Posterior cingulate gyrus (tissue), 11 donors: Measurements from ENCODE around the gene SLC16A3.

ENCODE experiments used
- DNase-seq, 10 donors: peaks; one replicate each; pipeline versions ENCODE4 v3.0.0 to v3.0.0-alpha.2; 2020 to 2021; ENCODE audit warnings: mixed read lengths in 3 of 10
- intact Hi-C: fragments of 100-400 bp; cut with DNase I; formaldehyde crosslinking; loops from one replicate; pipeline ENCODE4 v1.15.1; 2023

Gene SLC16A3

DNA sequence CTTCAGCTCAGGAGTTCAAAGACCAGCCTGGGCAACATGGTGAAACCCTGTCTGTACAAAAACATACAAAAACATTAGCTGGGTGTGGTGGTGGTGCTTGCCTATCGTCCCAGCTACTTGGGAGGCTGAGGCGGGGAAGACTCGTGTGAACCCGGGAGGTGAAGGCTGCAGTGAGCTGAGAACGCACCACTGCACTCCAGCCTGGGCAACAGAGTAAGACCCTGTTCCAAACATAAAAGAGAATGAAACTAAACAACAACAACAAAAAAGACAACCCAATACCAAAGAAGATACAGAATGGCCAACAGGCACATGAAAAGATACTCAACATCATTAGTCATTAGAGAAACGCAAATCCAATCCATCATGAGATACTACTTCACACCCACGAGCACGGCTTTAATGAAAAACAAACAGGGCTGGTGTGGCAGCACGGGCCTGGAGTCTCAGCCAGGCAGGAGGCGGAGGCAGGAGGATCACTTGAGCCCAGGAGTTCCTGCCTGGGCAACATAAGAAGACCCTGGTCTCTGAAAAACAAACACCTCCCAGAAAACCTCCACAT lies 7.4 kb upstream of the SLC16A3 start:
- intact Hi-C loops: no loop called here
- DNase-seq: no peak

- intact Hi-C loops: no loop called here
- no peak for DNase-seq
These were observed 6.0 kb upstream of the SLC16A3 start for GRCh38 chr17:82222816-82223215.

GRCh38 chr17:82223517-82223916 lies 5.3 kb upstream of the SLC16A3 start:
- no peak for DNase-seq
- intact Hi-C loops: no loop called here

DNA sequence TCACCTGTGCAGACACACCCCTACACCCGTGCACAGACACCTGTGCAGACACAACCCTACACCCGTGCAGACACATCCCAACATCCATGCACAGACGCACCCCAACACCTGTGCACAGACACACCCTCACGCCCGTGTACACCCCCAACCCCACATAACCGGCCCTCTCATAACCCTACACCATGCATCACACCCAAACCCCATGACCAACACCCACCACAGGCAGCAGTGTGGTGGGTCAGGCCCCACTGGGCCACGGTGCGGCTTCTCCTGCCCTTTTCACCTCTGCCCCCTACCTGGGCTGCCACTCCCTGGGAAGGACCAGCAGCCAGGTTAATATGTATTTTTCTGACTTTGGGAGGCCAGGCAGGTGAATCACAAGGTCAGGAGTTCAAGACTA lies 4.2 kb upstream of the SLC16A3 start:
- DNase-seq: no peak
- intact Hi-C loops: no loop called here

- peak in 1 of 10 donors; percentile 69 for DNase-seq
- intact Hi-C loops: no loop called here
These were observed 3.3 kb upstream of the SLC16A3 start for GRCh38 chr17:82225368-82226029.

DNA sequence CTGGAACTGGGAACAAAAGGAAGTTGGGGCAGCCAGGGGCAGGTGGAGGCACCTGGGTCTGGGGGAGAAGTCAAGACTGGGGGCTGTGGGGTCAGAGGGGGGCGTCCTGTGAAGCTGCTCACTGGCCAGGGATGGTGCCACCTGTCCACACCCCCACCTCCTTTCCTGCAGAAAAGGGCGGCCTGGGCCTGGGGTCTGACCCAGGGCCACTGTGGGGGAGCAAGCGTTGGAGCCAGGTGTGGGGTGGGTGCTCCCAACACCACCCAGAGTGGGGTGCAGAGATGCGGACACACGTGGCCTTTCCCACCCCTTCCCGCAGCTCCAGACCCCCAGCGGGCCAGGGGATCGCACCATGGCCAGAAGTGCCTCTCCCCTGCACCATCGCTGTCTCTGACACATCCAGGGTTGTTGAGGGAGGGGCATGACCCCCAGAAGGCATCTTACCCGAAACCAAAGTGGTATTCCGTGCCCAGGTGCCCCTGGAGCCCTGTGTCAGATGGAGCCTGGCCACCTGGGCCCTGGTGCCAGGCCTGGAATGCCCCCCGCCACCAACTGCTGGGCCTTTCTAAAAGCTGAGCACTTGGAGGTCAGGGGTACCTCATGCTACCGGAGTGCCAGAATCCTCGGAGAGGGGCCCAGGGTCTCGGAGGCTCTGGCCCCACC lies 2.6 kb upstream of the SLC16A3 start:
- DNase-seq: no peak
- intact Hi-C loops: no loop called here

GRCh38 chr17:82226809-82227628 lies 1.8 kb upstream of the SLC16A3 start:
- DNase-seq: peak in 1 of 10 donors; percentile 76
- intact Hi-C loops: no loop called here

- intact Hi-C loops: no loop called here
- no peak for DNase-seq
These were observed 1.1 kb upstream of the SLC16A3 start for GRCh38 chr17:82227629-82228277.

GRCh38 chr17:82228278-82228841 lies 482 bp upstream of the SLC16A3 start:
- intact Hi-C loops: no loop called here
- peak in 1 of 10 donors; percentile 77 for DNase-seq

DNA sequence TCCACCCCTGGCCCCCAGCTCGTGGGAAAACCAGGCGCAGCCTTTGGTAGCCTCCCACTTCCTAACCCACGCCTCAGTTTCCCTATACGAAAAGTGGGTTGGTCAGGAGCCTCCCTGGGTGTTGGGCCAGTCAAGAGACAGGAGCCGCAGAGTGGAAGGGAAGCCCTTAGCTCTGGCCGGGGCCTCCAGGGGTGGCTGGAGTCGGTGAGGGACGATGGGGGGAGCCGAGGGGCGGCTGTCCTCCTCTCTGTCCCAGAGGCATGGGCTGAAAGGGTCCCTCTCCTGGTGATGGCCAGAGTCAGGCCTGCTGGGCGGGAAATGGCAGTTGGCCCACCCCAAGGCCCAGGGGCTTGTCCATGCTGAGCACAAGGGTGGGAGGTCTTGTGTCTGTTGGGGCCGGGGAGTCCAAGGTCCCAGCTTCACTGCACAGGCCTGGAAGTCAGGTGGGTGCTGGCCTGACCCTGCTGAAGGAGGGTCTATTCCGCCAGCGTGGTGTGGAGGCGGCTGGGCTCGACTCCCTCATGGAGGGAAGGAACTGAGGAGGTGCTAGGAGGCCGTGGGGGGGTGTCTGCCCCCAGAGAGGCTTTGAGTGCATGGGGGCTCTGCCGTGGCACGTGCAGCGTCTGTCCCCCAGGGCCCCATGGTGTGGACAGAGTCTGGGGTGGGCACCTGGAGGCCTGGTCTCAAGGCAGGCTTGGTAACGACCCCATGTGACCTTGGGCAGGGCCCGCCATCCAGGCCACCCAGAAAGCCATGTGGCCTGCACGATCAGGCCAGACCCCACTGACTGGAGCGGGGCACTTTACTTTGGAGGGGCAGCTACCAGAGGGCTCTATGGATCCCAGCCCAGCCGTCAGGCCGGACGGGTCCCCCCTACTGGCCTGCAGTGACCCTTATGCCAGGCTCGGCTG lies 1.1 kb downstream of the SLC16A3 start:
- DNase-seq: peak in 2 of 10 donors; percentile 70 to 84
- intact Hi-C loops: no loop called here

GRCh38 chr17:82230609-82231311 lies 1.9 kb downstream of the SLC16A3 start:
- peak in 7 of 10 donors; percentile 46 to 95 (median 70) for DNase-seq
- intact Hi-C loops: no loop called here

DNA sequence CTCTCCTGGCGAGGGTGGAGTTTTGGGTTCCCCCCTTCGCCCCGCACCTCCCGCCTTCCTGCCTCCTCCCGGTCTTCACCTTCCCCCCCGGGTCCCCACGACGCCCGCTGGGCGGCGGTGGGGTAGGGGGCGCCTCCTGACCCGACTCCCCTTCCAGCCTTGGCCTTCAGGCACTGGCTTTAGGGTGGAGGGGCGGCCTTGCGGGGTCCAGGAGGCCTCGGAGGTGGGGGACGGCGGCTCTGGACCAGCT lies 2.4 kb downstream of the SLC16A3 start:
- intact Hi-C loops: no loop called here

GRCh38 chr17:82231562-82232321 lies 2.9 kb downstream of the SLC16A3 start:
- DNase-seq: peak in 3 of 10 donors; percentile 52 to 93 (median 78)

More for the DNA sequence above, 2.4 kb downstream of the SLC16A3 start:
- DNase-seq: no peak

DNA sequence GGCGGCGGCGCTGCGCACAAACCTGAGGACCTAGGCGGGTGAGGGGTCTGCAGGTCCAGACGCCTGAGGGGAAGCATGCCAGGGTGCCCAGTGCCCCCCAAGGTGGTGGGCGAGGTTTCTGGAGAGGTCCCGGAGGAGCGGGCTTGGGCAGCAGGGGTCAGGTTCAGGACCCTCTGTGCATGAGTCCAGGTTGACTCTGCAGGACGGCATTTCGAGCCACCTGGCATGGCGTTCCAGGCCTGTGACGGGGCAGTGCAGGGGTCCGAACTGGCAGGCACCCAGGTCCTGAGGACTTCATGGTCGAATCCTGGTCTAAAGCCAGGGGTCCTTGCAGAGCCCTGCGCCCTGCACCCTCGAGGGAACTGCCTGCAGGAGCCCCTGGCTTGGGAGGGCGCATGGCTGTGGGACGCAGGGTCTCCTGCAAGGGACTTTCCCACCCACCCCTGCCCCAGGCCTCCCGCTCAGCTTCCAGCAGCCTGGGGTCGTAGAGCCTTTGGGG lies 3.5 kb downstream of the SLC16A3 start:
- DNase-seq: peak in 2 of 10 donors; percentile 12 to 87

More at GRCh38 chr17:82231562-82232321, 2.9 kb downstream of the SLC16A3 start:
- intact Hi-C loops: no loop called here

GRCh38 chr17:82232876-82233785 lies 4.3 kb downstream of the SLC16A3 start:
- intact Hi-C loops: no loop called here
- DNase-seq: peak in 2 of 10 donors; percentile 12 to 75

More for the DNA sequence above, 3.5 kb downstream of the SLC16A3 start:
- intact Hi-C loops: no loop called here

DNA sequence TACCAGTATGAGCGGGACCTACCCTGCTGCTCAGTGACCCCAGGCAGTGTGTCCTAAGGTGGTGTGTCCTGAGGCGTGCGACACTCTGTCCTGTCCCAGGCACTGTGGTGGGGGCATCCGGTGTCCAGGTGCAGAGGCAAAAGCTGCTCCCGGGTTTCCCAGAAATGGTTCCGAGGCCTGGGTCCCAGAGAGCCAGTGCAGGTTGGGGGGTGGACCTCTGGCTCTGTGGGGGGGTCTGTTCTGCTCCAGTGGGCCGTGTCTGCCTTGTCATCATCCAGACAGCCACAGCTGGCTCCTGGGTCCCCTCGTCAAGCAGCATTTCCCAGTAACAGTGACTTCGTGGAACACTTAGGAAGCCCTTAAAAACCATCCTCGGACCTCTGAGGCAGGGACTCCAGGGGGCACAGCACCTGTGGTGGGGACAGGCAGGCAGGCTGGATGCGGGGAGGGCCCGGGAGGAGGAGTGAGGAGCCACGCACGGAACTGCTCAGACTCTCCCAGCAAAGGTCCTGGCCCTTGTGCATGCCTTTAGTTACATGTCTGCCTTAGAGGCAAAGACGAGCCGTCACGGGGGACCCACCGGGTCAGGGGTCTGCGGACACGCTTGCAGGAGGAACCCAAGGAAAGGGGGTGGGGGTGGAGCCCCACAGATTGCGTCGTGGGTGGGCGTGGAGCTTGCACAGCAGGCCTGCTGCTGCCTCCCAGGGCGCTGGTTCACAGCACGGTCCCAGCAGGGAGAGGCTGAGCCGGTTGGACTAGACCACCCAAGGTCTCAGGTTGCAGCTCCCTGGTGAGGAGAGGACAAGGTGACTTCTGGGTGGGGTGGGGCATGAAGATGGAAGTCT lies 5.6 kb downstream of the SLC16A3 start:
- intact Hi-C loops: loop anchor here (5.0 kb wide), 1 partner anchor 88 kb away; no protein-coding TSS in a partner anchor
- no peak for DNase-seq
